Esophagus squamous epithelium (tissue), 5 donors: Measurements from ENCODE around the gene TRAPPC13. TPM values are rescaled to one million over a fixed set of nuclear protein-coding genes. Genes with fewer than 3 reads are reported as not detected.
"Not testable (repeated sequence)": the region's sequence is repeated elsewhere in the genome, so short reads cannot be mapped to it uniquely, and the experiment has no call there.

Experiments
- DNase-seq: peaks from one replicate; lab custom pipeline; 2025; lab: John Stamatoyannopoulos, UW
- H3K27ac ChIP-seq, 4 donors: fragments of 200-600 bp; sonication (generic); one replicate each; pipeline ENCODE4 v1.5.1; 2016 to 2019; ENCODE audit warnings: mild to moderate bottlenecking in 1 of 4
- H3K27me3 ChIP-seq, 4 donors: fragments of 200-600 bp; sonication (generic); 1 replicate in 3 of 4; 2 replicates in 1 of 4; pipeline versions ENCODE4 v1.5.1 to v1.6.0; 2017 to 2021; ENCODE audit warnings: antibody characterized with exemption in 1 of 4
- H3K36me3 ChIP-seq, 3 donors: fragments of 200-600 bp; sonication (generic); one replicate each; pipeline ENCODE4 v1.5.1; 2016 to 2019
- H3K4me1 ChIP-seq, 3 donors: fragments of 200-600 bp; sonication (generic); one replicate each; pipeline ENCODE4 v1.5.1; 2017 to 2019
- H3K4me3 ChIP-seq, 4 donors: fragments of 200-600 bp; sonication (generic); 1 replicate in 3 of 4; 2 replicates in 1 of 4; pipeline ENCODE4 v1.5.1; 2016 to 2019; ENCODE audit warnings: mild to moderate bottlenecking in 2 of 4, moderate library complexity in 1 of 4
- H3K9me3 ChIP-seq, 3 donors: fragments of 200-600 bp; sonication (generic); one replicate each; pipeline ENCODE4 v1.5.1; 2016 to 2019
- CTCF ChIP-seq, 6 experiments: fragments of 450-650 bp in 4 of 6; fragments of 200-600 bp in 2 of 6; sonication (generic) in 2 of 6; IDR thresholded peaks; one replicate each; pipeline ENCODE4 v1.5.1; 2016 to 2019; ENCODE audit warnings: antibody characterized with exemption in 6 of 6, mild to moderate bottlenecking in 4 of 6, moderate library complexity in 4 of 6
- POLR2A ChIP-seq, 4 donors: fragments of 450-650 bp; IDR thresholded peaks; one replicate each; pipeline ENCODE4 v1.6.1; 2017; ENCODE audit warnings: antibody characterized with exemption in 4 of 4, mild to moderate bottlenecking in 4 of 4, moderate library complexity in 3 of 4
- WGBS, 2 donors: methylation state at CpG; one replicate each; pipeline ENCODE4 v1.1.5; 2018; 5-methylcytosine and 5-hydroxymethylcytosine counted together
- intact Hi-C: fragments of 100-400 bp; cut with DNase I; formaldehyde crosslinking; loops from one replicate; pipeline ENCODE4 v1.15.0; 2022
- total RNA-seq, 4 donors: library from RNA; depleted of rRNA; stranded (reverse); fragments of >200 nt; gene quantifications; one replicate each; pipeline ENCODE4 v1.1.0, GENCODE V29; 2016
- donor health status: DM: yes; HTN: yes; CAD: no.

Gene TRAPPC13
- total RNA-seq, 4 donors from 2014 or later = 10.1 to 19.5 (median 14.9) TPM

- H3K4me3 ChIP-seq = no peak overlapping the region
- 79 to 85% methylated on average over 4 of the region's 4 CpGs for WGBS, 2 donors
- DNase-seq = no peak
- no peaks in the 10 kb centered on the region for H3K9me3 ChIP-seq
- intact Hi-C loops = no loop called here
- H3K4me1 ChIP-seq = no peaks in the 10 kb centered on the region
- H3K27ac ChIP-seq = no peak overlapping the region
- no peaks in the 10 kb centered on the region for H3K27me3 ChIP-seq
- no peak for TF ChIP-seq POLR2A (IDR thresholded peaks at IDR 0.05)
- no peak for TF ChIP-seq CTCF (IDR thresholded peaks at IDR 0.05)
- H3K36me3 ChIP-seq = peaks cover 0 to 100% (median 6%) of the 10 kb centered on the region in 3 donors
These were observed 12.4 kb upstream of the TRAPPC13 start for GRCh38 chr5:65612298-65612907.

- Histone ChIP-seq H3K36me3 (peaks cover 0 to 36% (median 0%) of the 10 kb centered on the region in 3 donors), H3K27me3 (no peaks in the 10 kb centered on the region), H3K4me1 (peaks cover 11 to 28% (median 13%) of the 10 kb centered on the region in 3 donors), H3K9me3 (no peaks in the 10 kb centered on the region), H3K4me3 (no peak overlapping the region), H3K27ac (no peak overlapping the region)
- TF ChIP-seq POLR2A (IDR thresholded peaks at IDR 0.05) (no peak), CTCF (IDR thresholded peaks at IDR 0.05) (no peak)
- intact Hi-C loops = no loop called here
- WGBS, 2 donors = 91 to 92% methylated on average over 4 of the region's 4 CpGs
- DNase-seq = no peak
These were observed 4.8 kb upstream of the TRAPPC13 start for GRCh38 chr5:65620021-65620420.

GRCh38 chr5:65621961-65622360 is 2.9 kb upstream of the TRAPPC13 start:
- H3K4me3 ChIP-seq = not testable (repeated sequence)

GRCh38 chr5:65623482-65623881 is 1.3 kb upstream of the TRAPPC13 start:
- DNase-seq = no peak
- no peaks in the 10 kb centered on the region for H3K27me3 ChIP-seq
- intact Hi-C loops = no loop called here
- H3K4me3 ChIP-seq = peak overlapping the region; percentile 74 to 92 (median 83)
- no peaks in the 10 kb centered on the region for H3K9me3 ChIP-seq
- WGBS, 2 donors = 1 to 10% methylated on average over 9 of the region's 9 CpGs
- H3K4me1 ChIP-seq = peaks cover 19 to 45% (median 25%) of the 10 kb centered on the region in 3 donors
- H3K27ac ChIP-seq = peak overlapping the region; percentile 82 to 92 (median 86)
- H3K36me3 ChIP-seq = peaks cover 0 to 11% (median 0%) of the 10 kb centered on the region in 3 donors
- TF ChIP-seq POLR2A (IDR thresholded peaks at IDR 0.05) (no peak), CTCF (IDR thresholded peaks at IDR 0.05) (no peak)

More at GRCh38 chr5:65621961-65622360, 2.9 kb upstream of the TRAPPC13 start:
- intact Hi-C loops, H3K27me3 ChIP-seq, DNase-seq, H3K9me3 ChIP-seq, H3K27ac ChIP-seq: not testable (repeated sequence)
- WGBS, 2 donors = 86 to 87% methylated on average over 4 of the region's 4 CpGs
- peaks cover 0 to 17% (median 0%) of the 10 kb centered on the region in 3 donors for H3K36me3 ChIP-seq
- peaks cover 19 to 45% (median 25%) of the 10 kb centered on the region in 3 donors for H3K4me1 ChIP-seq

- H3K4me1 ChIP-seq = peaks cover 19 to 45% (median 25%) of the 10 kb centered on the region in 3 donors
- peaks cover 0 to 16% (median 0%) of the 10 kb centered on the region in 3 donors for H3K36me3 ChIP-seq
- DNase-seq = peak; percentile 74
- H3K27ac ChIP-seq = peak within 1 kb of the TSS; percentile 82 to 92 (median 86)
- H3K4me3 ChIP-seq = peak within 1 kb of the TSS; percentile 74 to 92 (median 83)
- H3K9me3 ChIP-seq = no peaks in the 10 kb centered on the region
- H3K27me3 ChIP-seq = no peaks in the 10 kb centered on the region
- intact Hi-C loops = no loop called here
- TF ChIP-seq POLR2A (IDR thresholded peaks at IDR 0.05) = peak in 2 of 4 donors; percentile 44 to 48
- peak in 1 of 6 experiments; percentile 11 for TF ChIP-seq CTCF (IDR thresholded peaks at IDR 0.05)
- 0 to 1% methylated on average over 17 to 19 of the region's 32 CpGs for WGBS, 2 donors
These were observed 729 bp upstream of the TRAPPC13 start, which contains the start of gene TRIM23 for GRCh38 chr5:65624025-65624570. TRIM23 (minus strand) TSS chr5:65624333; CDS start chr5:65624274, 59 bp downstream.
